ENCODE measurements around the gene CYREN. TPM values are rescaled to one million over a fixed set of nuclear protein-coding genes. Genes with fewer than 3 reads are reported as not detected.

Gene CYREN, protein sequence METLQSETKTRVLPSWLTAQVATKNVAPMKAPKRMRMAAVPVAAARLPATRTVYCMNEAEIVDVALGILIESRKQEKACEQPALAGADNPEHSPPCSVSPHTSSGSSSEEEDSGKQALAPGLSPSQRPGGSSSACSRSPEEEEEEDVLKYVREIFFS
- total RNA-seq: 30.0 and 43.8 TPM in 2 replicates

DNA sequence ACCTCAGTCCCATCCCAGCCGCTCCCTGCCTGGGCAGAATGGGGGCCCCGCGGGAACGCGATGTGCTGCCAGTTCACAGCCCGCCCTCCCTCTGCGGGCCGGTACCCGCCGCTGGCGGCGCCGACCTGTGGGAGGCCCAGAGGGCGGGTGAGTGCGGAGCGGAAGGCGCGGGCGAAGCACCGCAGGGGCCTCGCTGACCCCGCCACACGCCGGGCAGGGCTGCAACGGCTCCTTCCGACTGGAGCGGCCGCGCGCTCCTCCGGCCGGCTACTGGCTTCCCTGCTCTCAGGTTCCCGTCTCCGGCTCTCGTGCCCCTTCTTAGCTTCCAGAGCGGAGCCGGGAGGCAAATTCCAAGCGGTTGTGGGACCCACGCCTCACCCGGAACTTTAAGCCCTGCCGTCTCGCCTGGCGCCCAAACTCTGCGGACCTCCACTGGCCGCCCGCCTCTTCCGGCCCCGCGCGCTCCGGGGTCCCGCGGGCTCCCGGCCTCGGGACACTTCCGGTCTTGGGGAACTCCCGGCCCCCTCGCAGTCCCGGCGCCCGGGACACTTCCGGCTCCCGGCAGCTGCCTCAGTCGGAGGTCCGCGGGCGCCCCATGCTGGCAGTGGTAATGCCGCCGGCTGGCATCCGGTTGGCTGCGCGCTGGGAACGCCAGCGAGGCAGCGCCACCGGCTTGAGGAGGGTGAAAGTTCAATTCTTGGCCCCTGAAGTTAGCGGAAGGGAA lies at the start of gene CYREN:
CYREN (minus strand) TSS at position 434 of the 724 bp plus-strand sequence. CDS start 1,785 bp downstream, outside the sequence.

DNA sequence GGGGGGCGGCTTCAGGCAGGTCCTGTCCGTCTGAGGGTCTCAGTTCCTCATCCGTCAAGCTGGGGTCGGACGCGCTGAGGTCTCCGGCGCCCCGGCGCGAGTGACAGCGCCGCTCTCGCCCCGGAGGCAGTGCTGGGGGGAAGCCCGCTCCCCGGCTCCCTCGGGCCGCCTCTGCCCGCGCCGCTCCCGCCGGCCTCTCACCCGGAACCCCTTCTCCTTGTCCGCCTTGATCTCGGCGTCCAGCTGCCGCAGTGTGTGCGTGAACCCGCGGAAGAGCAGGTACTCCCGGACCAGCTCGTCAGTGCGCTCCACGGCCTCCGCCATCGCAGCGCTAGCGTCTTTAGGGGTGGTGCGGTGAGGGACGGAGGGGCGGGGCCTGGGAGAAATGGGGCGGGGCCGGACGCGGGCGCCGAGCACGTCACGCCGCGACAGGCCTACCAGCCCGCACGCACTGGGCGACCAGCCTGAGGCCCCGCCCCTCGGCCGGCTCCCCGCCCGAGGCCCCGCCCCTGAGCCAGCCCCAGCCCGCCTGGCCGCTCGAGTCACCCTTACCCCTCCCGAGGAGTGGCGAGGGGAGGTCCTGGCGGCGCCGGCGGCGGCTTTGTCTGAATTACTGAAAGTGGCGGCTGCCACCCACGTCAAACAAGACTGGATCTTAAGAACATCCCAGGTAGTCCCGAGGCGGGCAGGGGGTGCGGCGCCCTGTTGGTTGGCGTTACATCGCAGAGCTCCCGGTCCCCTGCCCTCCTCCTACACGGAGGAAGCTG lies 40.9 kb upstream of the CYREN start, which contains the start of gene WDR91:
WDR91 (minus strand) TSS at position 348 of the 767 bp plus-strand sequence; CDS start at position 324, 24 bp downstream.

DNA sequence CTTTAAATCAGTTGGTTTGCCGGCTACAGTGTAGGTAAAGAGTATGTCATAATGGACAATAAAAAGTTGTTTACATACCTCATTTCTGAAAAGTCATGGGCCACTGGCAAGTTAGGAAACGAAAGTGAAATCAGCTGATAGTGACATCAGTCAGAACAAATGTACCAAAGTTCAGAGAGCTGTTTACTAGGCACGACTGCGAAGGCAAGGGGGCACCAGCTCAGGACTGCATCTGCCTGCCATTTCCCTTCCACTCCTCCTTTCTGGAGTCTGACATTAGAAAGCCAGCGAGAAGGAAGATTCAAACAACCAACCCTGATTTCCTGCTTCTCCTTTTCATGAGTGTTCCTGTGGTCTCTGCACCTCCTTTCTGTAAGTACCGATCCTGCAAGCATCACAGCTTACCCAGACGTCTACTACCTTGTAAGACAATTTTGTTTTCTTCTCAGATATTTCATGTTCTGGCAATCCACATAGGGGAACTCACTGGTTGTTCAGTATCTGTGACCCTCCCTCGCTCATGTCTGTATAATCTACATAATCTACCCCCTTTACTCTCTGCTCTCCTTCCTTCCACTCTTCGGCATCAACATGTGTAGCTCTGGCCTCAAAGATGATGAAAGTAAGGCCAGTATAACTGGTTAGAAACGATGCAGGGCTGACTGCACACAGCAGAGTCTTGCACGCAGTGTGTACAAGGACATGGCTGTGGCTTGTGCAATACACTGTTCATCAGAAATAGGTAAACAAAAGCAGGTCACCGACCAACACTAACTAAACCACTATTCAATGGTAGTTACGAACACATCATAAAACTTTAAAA lies 22.4 kb downstream of the CYREN start, which contains the start of gene TMEM140:
TMEM140 (plus strand) TSS at position 174 of the 823 bp plus-strand sequence. CDS start 16,370 bp downstream, outside the sequence.

Other genes with a start within 250 kb of the CYREN start
- 0.71 and 1.4 TPM in 2 replicates for gene AGBL3, start 184.2 kb downstream of the CYREN start, total RNA-seq
- 9.5 and 14.6 TPM in 2 replicates for gene TMEM140, start 22.6 kb downstream of the CYREN start, total RNA-seq
- 4.7 and 5.8 TPM in 2 replicates for gene WDR91, start 40.8 kb upstream of the CYREN start, total RNA-seq
- not detected in 2 replicates for gene STRA8, start 63.1 kb upstream of the CYREN start, total RNA-seq